HFF-Myc (cell line): ENCODE results near the gene CACNG8.

Source experiments
- DNase-seq: peaks from one replicate; pipeline ENCODE4 v3.0.0-alpha.2; 2011; ENCODE audit warnings: low read depth; ENCODE audit errors: extremely low read depth
- H3K4me3 ChIP-seq: replicated peaks from 2 replicates; pipeline ENCODE4 v1.5.1; 2011; ENCODE audit warnings: low read depth, mild to moderate bottlenecking, control low read depth, low read length
- CTCF ChIP-seq: IDR thresholded peaks from 2 replicates; pipeline ENCODE4 v1.5.1; 2012; ENCODE audit warnings: mild to moderate bottlenecking, low read depth, low read length, control low read depth; ENCODE audit errors: missing control alignments

The CACNG8 gene

GRCh38 chr19:53951436-53951835 is 11.3 kb upstream of the CACNG8 start:
- no peak for DNase-seq
- H3K4me3 ChIP-seq = no peak overlapping the region
- no peak for TF ChIP-seq CTCF

GRCh38 chr19:53951947-53952346 is 10.8 kb upstream of the CACNG8 start:
- no peak for TF ChIP-seq CTCF
- no peak for DNase-seq
- H3K4me3 ChIP-seq = no peak overlapping the region

GRCh38 chr19:53953383-53953782 is 9.4 kb upstream of the CACNG8 start:
- DNase-seq = no peak
- TF ChIP-seq CTCF = no peak
- H3K4me3 ChIP-seq = no peak overlapping the region

GRCh38 chr19:53957448-53958167 is 5.1 kb upstream of the CACNG8 start:
- TF ChIP-seq CTCF = no peak
- H3K4me3 ChIP-seq = no peak overlapping the region
- DNase-seq = no peak

GRCh38 chr19:53958168-53958571 is 4.6 kb upstream of the CACNG8 start:
- no peak overlapping the region for H3K4me3 ChIP-seq
- TF ChIP-seq CTCF = no peak
- DNase-seq = no peak

- no peak for DNase-seq
- TF ChIP-seq CTCF = no peak
- H3K4me3 ChIP-seq = no peak overlapping the region
Measured at GRCh38 chr19:53958823-53959757, 3.6 kb upstream of the CACNG8 start.
